Measurements from ENCODE around the gene TCF7L2.

TCF7L2 gene

DNA sequence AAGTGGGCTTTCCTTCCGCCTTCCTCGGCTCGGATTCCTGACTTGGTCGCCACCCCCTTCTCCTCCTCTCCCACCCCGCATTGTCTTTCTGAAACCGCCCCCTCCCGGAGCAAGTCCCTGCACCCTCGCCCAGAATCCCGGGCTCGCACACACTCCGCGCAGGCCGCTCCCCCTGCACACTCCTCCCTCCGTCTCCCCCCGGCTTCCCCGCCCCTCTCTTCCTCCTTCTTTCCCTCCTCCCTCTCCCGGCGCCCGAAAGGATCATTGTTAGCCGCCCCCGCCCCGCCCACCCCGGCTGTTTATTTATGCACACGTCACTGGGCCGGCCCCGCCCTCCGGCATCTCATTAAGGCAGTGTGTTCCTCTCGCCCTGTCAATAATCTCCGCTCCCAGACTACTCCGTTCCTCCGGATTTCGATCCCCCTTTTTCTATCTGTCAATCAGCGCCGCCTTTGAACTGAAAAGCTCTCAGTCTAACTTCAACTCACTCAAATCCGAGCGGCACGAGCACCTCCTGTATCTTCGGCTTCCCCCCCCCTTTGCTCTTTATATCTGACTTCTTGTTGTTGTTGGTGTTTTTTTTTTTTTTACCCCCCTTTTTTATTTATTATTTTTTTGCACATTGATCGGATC, at the start of gene TCF7L2:
TSS of gene TCF7L2 (plus strand) at position 373 of the 633 bp plus-strand sequence. CDS start 510 bp downstream, outside the sequence.
- peak; percentile 75 for DNase-seq

DNA sequence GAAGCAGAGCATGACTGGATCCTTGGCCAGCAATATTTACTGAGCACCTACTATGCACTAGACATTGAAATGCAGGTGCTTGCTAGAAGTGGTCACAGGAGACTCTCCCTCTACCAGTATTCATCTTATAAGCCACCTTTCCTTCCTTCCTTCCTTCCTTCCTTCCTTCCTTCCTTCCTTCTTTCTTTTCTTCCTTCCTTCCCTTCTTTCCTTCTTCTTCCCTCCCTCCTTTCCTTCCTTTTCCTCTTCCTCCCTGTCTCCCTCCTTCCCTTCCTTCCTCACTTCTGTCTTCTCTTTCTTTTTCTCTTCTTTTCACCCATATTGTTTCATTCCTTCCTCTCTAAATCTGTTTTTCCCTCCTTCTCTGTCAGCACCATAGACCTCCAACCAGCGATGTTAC, 47.3 kb upstream of the TCF7L2 start:
- DNase-seq = no peak

DNA sequence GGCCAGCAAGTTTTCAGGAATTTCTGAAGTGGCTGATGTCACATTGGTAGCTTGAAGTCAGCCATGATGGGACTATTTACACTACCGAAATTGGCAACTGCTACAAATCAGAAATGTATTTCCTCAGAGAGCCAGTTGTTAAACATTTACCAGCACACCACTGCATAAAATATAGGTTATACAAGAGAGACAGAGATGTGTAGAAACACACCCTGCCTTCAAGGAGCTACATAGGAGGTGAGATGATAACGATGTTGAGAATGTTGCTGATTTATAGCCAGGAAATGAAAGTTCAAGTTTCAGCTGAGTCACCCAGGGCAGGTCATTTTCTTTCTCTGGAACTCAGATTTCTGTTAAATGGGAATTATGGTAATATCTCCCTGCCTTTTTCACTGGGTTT, 46.0 kb upstream of the TCF7L2 start:
- no peak for DNase-seq

DNA sequence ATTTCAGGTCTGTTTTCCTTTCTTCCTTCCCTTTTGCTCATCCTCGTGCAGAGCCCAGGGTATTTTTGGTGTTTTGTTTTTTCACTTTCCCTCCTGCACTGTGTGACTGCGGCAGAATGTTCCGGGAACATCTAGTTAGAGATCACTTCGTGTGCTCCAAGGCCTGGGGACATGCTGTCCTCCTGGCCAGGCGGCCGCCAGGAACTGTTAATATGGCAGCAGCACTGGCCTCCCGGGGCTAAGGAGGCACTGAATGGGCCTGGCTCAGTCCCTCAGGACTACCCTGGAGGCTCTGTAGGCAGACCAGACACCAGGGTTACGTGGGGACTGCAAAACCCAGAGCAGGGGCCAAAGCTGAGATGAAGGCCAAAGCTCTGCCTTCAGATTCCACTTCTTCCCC, 43.1 kb upstream of the TCF7L2 start:
- DNase-seq = no peak

DNA sequence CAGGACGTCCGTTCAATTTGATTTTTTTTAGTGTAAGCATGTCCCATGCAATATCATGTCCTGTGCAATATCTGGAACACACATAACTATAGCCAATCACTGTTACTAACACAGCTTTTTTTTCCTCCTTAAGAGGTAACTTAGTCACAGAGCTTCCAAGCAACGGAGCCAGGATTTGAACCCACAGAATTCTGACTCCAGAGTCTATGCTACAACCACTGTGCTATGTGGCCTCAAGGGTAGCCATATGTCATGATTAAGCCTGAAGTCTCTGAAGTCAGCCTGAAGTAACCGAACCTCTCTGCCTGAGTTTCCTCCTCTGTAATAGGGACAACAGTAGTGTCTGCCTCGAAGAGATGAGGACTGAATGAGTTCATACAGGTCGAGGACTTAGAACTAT, 42.2 kb upstream of the TCF7L2 start:
- DNase-seq = no peak

DNA sequence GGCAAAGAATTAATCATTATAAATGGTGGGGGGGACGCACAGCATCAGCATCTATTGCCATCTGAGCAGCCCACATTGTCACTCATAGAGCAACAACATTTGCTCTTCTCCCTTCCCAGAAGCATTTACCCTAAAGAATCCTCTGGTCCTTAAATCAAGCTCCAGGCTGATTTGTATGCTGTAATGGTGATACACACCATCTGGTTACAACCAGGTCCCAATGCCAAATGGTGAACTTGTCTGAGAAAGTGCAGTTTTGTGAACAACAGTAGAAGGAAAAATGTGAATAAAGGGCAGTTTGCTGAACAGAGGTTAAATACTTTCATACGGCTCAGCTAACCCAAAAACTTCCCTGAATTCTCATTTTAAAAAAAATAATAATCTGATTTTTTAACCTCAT, 38.8 kb upstream of the TCF7L2 start:
- no peak for DNase-seq

DNA sequence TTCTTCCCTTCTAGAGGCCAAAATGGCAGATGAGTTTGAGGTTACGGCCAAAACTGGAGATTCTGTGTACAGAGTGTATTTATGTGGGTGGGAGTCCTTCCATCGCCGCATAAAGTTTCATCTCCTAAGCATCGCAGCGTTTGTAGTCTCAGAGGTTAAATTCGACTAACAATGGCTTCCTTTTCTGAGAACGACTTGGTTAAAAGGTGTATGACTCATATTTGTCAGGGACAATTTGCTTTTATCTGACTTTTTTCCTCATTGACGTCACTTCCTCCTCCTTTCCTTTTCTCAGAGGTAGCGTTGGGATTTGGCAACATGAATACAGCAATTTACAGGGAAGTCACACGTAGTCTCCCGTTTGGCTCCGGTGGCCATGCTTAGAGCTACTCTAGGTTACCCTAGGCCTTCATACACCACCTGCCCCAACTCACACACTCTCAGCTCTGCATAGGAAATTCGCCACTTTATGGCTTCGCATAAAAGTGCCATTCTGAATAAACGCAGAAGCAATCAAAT, 37.6 kb upstream of the TCF7L2 start:
- no peak for DNase-seq

DNA sequence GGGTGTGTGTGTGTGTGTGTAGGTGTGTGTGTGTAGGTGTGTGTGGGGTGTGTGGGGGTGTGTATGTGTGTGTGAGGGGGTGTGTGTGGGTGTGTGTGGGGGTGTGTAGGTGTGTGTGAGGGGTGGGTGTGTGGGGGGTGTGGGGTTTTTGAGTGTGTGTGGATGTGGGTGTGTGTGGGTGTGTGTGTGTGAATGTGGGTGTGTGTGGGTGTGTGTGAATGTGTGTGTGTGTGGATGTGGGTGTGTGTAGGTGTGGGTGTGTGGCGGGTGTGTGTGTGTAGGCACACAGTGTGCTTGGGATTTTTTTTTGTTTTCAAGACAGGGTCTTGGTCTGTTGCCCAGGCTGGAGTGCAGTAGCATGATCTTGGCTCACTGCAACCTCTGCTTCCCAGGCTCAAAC, 36.8 kb upstream of the TCF7L2 start:
- DNase-seq = no peak

DNA sequence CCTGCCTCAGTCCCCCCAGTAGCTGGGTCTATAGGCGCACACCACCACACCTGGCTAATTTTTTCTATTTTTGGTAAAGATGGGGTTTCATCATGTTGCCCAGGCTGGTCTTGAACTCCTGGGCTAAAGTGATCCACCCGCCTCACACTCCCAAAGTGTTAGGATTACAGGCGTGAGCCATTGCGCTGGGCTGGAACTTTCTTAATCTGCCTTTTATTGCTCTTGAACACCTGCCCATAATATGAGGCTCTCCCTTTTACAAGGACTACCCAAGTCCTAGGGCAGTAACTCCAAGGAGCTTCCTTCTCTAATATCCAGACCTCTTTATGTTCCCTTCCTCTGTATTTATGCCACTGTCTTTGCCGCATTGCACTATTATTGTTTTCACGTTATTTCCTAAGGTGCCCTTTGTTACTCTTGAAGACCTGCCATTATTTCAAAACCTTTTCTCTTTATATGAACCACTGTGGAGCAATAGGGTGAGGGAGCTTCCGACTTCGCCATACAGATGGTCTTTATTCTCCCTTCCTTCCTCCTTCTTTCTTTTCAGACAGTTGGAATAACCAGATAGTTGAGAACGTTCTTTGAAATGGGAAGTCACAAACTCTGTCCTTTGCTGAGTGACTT, 36.3 kb upstream of the TCF7L2 start:
- DNase-seq = no peak

DNA sequence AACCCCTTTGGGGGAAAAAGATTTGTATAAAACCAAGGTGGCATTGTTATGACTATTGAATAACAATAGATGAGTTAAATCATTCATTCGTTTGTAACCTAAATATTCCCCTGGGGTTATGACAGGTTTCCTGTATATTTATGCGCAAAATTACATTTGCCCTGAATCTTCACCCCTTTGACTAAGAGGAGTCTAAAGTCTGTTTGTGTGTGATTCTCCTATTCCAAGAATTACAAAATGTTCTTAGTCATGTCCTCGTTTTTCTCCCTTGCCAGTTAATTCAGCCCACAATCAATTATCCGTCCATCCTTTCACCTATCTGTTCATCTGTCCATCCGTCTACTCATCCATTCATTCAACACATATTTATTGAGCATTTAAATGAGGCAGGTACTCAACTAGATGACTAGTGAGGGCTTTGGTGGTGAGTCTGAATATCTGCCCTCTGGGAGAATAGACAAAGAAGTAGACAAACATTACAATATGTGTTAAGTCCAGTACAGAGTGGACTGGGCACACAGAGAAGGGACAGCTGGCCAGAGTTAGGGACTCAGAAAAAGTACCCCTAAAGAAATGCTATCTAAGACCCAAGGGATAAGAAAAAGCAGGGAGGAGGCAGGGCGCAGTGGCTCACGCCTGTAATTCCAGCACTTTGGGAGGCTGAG, 35.6 kb upstream of the TCF7L2 start:
- DNase-seq = no peak

DNA sequence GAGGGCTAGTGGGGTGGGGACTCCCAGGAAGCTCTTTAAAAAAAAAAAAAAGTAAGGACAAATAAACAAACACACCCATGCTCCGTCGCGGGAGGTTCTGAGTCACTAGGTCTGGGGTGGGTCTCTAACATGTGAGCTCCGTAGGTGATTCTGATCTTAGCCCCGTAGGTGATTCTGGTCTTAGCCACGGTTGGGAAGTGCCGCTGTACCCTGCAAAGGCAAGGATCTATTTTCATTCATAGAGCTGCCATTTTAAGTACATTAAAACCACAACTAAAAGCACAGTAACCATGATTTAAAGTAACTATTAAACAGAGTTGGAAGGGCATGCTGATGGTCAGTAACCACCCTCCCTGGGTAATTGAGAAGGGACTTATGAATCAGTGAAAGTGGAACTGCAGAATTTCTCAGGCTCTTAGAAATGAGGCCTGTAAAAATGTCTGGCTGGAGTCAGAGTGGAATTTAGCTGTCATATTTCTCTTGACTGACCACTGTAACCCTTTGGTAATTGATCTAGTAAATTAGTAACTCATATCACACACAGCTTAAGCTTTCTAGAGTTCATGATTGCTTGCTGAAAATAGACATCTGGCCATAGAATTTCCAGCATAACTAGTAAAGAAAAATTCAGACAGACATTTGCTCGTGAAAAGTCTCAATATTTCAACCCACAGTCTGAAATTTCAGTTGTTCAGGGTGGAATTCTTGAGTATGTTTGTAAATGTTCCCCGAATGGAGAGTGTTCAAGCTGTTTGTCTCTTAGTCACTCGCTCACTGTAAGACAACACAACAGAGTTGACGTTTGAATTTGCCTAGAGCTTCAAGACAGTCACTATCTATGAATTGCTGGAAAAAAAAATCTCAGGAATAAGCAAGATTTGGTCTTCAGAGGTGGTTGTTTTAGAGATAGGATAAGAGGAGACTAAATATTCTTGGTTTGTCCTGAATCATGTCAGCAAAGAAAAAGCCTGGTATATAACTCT, 34.2 kb upstream of the TCF7L2 start:
- DNase-seq = no peak

DNA sequence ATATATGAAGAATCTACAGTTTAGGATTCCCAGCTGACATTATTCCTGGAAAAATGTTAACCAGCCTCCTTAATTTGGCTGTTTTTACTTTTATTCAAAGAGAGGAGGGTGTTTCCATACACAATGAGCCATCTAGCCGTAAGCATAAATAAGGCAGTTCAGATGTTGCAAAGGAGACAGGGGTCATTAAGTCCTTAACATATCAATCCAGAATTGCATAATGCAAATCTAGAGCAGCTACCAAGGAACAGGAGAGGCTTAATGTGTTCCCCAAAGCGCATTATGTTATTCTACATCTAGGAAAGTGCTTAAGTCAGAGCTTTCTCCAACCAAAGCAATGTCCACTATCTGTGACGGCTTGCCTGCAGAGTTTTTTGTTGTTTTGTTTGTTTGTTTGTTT, 32.4 kb upstream of the TCF7L2 start:
- no peak for DNase-seq

DNA sequence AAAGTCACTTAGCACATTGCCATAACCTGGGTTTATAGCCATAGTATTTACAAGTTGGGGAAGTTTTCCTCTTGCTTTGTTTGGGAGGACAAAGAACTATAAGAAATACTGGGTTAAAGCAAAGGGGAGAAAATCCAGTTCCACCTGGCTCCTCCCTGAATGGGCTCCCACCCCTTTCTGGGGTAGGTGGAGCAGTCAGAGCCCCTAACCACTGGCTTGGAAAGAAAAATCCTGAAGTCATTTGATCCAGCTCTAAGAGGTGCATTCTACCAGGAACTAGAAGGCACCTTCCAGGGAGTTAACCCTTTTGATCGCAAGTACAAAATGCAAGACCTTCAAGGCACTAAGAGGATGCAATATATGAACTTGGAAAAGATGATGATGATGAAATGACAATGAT, 31.3 kb upstream of the TCF7L2 start:
- no peak for DNase-seq

DNA sequence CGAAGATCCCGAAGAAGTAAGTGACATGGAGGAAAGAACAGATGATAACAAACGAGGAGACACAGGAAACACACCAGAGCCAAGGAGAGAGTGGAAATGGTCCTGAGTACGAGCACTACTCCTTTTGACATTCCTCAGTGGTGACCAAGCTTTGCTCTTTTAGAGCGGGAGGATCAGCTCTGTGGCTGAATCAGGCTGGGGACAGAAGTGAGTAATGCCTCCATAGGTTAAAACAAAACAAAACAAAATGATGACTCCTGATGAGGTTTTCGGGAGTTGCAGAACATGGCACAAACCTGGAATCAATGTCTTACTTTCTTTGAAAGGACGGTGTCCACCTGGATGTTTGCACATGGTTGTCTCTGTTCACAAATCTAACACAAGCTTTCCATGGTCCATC, 30.3 kb upstream of the TCF7L2 start:
- no peak for DNase-seq

DNA sequence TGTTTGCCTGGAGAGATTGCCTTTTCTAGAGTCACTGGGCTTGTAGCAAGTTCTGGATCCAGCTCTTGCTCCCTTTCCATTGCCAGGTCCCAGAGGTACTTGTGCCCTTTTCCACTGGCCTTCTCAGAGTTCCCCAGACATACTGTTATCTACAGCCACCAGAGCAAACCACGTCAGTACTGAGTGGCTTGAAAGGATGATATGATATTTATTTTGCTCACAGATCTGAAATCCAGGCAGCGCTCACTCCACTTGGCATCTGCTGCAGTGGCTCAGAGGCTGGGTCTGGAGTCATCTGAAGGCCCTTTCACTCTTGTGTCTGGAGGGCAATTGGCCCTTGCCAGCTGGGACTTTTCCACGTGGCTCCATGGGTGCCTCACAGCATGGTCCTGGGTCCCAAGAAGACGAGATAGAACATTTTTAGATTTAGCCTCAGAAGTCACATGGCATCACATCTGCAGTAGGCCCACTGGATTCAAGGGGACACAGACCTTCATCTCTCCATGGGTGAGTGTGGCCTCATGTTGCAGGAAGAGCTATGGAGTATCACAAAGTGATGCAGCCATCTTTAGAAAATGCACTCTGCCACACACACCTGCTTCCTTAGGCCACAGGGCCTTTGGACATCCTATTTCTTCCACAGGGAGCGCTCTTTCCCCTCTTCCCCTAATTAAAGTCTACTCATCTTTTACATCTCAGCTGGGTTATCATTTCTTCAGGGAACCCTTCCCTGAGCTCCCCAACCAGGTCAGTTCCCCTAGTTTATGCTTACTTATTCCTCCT, 22.9 kb upstream of the TCF7L2 start:
- DNase-seq = no peak

DNA sequence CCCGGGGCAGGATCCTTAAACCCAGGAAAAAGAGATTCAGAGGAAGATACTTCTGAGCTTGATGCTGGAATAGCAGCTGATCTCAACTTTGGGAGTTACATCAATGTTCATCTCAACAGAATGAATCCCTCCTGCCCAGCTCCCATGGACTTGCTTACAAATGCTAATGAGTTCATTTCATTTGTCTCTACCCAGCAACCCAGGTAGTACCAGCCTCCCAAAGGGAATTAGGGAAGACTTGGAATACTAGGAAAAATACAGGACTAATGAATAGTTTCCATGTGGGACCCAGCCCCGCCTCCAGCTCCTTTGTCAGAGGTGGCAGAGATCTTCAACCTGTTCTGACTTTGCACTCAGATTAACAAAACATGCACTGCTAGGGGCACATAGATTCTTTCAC, 22.1 kb upstream of the TCF7L2 start:
- no peak for DNase-seq

DNA sequence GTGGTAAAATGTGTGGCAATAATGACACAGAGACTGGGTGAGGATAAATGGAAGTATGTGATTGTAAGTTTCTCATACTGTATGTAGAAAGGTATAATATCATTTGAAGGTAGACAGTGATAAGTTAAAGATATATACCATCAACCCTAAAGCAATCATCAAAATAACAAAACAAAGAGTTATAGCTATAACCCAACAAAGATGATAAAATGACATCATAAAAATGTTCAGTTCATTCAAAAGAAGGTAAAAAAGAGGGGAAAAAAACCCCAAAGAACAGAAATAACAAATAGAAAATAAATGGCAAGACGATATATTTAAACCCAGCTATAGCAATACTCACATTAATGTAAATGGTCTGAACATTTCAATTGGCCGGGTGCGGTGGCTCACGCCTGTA, 17.4 kb upstream of the TCF7L2 start:
- DNase-seq = no peak

DNA sequence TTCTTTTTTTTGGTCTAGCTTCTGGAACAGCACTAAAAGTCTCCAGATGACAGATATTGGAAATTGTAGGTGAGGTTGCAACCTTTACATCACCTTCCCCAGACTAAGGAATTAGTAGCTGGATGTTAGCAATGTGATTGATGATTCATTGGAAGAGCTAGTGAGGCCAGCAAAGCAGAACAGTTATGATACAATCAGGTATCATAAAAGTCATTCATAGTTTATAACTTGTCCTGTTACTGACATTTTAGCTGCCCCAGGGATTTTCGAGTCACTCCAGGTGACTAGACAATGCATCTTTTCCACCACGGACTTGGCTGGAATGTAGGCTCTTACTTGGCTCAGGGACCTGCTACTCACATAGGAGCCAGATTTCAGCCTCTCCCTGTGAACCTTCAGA, 15.9 kb upstream of the TCF7L2 start:
- DNase-seq = no peak

DNA sequence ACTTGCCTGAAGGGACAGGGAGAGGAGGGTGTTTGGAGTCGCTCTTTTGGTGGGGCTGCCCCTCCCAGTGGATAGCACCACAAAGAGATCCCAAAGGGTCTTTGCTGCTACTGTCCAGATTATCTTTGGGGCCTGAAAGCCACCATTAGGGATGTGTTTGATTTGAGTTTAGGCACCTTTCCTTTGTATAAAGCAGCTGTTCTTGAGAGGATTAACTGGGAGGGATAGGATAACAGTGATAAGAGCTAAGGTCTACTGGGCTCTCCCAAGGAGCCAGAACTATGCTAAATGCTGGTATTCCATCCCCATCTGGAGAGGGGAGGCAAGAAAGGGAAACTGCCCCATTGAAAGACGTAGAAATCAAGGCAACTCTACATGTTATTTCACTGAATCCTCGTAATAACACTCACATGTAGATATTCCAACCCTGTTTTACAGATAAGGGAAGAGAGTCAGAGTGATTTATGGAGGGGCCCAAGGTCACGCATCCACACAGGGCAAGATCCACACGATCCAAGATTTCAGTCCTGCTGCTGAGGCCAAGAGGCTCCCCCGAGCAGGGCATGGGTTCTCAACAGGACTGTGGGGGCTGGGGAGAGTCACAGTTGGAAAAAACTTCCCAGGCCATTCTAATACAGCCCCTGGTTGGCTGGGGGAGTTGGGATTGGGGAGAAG, 11.1 kb upstream of the TCF7L2 start:
- DNase-seq = no peak

DNA sequence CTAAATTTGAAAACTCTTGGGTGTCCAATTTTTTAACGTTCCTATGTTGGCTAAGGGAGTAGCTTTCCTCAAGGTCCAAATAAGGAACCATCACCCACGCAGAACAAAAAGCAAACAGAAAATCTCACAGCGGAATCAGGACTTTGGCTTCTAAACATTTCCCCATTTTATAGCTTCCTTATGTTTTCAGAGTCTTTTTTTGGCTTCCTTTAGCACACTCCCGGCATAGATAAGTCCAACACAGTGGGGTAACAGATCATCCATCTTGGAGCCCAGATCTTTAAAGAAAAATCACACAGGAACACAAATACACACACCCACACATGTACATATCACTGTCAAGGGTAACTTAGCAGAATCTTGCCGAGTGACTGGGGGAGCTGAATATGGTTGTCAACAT, 4.2 kb upstream of the TCF7L2 start:
- no peak for DNase-seq

DNA sequence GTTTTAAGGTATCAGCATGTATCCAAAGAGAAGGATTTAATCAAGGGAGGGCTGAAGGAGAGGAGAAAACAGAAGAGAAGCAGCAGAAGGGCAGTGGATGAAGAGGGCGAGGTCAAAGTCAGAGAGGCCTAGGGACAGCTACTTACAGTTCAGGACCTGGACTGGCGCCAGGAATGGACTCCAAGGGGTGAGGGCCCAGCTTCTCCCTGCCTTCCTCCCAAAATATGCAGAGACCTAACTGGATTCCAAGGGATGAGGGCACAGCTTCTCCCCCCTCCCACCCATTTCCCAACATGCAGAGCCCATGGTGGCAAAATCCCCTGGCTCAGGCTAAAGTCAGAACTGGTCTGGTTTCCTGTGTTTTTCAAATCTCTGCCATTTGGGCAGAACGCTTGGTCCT, 3.4 kb upstream of the TCF7L2 start:
- DNase-seq = no peak

DNA sequence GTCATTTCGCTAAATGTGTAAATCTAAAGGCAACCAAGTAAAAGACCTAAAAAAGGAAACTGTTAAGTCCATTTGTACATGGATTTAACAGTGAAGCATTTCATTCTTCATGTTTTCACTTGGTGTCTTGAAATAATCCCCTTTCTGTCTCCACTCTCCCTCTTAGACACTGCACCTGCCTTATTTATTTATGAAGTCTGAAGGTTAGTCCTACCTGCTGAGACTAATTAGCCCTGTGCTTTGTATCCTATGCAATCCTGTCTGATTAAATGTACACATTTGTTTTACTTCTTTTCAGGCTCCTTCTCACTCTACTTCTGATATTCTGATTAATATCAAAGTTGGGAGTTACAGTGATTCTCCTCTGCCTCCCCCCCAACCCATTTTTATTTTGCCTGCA, 1.9 kb upstream of the TCF7L2 start:
- DNase-seq = no peak

All from SHP77 treated with DMSO at 0.1 percent for 48 hours (cell line).